ENCODE data around the gene PLAGL1.

Gene PLAGL1

DNA sequence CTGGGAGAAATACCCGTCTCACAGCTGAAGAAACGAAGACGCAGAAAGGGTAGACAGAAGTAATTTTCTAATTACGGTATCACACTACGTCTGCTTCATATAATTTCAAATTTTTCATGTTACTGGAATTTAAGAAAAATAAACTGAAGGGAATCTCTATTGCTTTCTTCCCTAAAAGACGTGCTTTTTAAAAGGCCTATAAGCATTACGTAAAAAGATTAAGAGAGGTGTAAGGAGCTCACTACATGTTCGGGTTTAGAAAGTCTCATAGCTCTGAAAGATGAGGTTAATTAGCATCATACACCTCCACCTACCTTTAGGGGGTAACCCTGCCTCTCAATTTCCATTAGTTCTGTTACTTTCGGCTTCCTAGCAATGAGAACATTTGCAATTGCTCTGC is 787 bp upstream of the PLAGL1 start:
- DNase-seq: no peak

DNA sequence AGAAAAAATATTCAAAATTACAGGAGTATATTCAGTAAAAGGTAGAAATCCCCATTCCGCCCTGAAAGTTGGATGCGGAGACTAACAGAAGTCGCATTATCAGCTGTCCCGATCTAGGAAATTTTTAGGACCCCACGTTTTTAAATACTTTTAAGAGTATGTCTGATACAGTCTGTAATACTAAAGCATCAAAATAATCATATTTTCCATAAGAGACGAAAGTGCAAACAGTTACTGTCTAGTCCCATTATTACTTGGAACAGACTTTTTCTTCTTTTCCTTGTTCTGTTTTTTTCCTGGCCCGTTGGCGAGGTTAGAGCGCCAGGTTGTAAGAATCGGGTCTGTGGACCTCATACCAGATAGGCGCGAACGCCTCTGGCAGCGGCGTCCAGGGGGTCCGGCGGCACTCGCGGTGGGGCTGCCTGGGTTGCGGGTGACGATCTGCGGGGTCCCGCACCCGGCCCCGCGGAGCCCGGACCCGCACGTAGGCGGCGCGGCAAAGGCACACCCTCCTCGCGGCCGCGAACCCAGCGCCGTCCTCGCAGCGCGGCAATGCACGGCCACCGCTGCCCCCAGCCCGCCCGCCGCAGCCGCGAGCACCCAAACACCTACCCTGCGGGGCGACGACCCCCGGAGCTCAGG is 460 bp downstream of the PLAGL1 start:
- peak; percentile 24 to 28 for DNase-seq

- DNase-seq: no peak
Measured at GRCh38 chr6:144006736-144007477, 1.2 kb downstream of the PLAGL1 start.

DNA sequence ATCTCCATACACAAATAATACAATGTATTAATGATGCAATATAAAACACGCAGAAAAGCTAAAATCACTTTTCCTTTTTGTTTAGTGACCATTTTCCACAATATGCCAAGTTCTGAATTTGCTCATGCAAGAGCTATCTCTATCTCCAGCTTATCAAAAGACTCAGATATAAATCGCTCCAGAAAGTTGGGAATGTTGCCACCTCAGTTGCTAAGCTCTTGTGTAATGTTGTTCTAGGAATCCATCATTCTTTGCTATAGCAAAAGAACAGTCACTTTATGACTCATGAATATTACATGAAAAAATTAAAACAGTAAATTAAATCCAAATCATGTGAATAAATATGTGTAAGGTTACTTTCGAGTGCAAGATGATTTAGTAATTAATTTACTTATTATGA is 8.7 kb downstream of the PLAGL1 start:
- DNase-seq: no peak

- DNase-seq: no peak
Measured at GRCh38 chr6:143998686-143999085, 9.4 kb downstream of the PLAGL1 start.

DNA sequence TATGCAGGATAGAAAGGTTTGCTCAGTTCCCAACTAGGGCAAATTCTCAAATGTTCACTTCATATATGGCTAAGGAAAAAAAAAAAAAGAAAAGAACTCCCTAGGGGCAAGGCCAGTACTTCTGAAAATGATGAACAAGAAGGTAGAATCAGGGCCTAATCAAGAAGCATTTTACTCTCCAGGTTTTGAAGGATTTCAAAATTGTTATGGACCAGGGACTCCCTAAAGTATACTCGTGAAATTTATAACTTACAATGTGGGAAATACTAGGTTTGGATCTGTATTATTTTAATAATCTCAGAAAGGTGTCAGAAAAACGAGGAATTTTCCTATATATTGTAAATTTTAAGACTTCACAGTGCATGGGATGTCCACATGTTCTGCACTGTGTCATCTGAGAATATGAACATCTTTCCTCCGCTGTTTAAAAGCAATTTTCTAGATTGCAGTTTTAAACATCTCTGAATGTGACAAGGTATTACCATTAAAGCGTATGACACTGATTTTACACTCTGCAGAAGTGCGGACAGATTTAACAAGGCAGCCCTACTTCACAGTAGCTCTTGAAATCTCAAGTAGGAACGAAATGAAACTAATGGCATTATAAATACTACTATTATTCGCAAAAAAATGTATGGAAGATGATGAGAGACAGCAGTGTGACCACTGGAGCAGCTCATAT is 14.0 kb downstream of the PLAGL1 start:
- DNase-seq: no peak

DNA sequence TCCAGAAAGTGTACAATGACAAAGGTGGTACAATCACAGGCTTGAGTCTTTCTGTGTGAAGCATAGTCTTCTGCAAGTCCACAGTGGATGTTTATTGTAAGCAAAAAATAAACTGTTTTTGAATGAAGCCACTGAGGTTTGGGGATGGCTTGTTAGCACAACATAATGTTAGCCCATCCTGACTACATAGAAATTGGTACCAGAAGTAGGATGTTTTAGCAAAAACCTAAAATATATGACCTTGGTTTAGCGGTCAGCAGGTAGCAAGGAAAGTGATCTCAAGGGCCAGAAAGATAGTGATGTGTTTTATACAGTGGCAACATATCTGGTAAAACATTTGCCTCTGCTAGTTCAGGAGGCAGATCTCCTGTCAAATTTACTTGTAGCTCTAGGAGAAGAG is 15.8 kb downstream of the PLAGL1 start:
- no peak for DNase-seq

GRCh38 chr6:143986463-143987065 is 21.5 kb downstream of the PLAGL1 start:
- DNase-seq: no peak

DNA sequence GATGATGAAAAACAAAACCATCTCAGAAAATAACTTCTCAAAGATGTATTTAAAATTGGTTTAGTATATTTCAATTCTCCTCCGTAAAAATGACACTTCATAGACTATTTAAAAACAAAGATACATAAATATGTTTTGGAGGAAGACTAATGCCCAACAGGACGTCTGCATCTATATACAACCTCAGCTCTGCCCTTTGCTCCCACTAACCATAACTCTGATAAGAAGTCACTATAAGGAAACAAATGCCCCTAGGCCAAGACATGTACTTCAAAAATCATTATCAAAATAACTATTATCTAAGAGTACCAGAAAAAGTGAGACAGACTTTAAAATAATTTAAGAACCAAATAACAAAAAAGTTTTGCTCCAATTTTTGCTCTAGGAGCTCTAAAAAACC is 23.4 kb downstream of the PLAGL1 start:
- no peak for DNase-seq

GRCh38 chr6:143982968-143983367 is 25.1 kb downstream of the PLAGL1 start:
- DNase-seq: no peak

- no peak for DNase-seq
Measured at GRCh38 chr6:143980921-143981320, 27.1 kb downstream of the PLAGL1 start.

DNA sequence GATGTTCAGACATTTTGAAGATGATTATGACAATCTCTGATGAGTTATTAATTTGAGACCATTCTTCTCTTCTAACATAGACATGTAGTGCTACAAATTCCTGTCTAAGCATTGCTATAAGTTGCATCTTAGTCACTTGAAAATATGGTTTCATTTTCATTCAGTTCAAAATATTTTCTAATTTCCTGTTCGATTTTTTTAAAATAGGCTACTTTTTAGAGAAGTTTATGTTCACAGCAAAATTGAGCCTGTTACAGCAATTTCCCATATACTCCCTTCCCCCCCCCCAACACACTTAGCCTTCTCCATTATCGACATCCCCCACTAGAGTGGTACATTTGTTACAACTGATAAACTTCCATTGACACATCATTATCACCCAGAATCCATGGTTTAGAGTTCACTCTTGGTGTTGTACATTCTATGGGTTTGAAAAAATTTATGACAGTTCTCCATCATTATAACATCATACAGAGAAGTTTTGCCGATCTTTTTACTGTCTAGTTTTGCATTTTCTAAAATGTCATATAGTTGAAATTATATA is 31.2 kb downstream of the PLAGL1 start:
- DNase-seq: no peak

DNA sequence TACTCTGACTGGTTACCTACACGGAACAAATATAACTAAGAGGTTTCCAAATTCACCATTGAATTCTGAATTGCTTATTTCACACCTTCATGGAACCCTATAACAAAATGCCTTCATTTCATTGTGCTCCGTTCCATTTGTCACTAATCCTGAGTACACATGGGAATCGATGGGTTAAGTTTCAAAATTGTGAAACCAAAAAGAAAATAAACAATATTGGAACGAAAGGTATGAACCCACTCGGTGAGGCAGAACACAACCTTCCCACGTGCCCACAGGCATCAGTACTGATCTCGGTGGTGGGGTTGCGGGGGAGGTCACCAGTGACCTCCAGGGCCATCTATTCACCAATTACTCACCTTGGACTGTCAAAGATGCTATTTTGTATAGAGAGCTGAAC is 34.0 kb downstream of the PLAGL1 start:
- no peak for DNase-seq

DNA sequence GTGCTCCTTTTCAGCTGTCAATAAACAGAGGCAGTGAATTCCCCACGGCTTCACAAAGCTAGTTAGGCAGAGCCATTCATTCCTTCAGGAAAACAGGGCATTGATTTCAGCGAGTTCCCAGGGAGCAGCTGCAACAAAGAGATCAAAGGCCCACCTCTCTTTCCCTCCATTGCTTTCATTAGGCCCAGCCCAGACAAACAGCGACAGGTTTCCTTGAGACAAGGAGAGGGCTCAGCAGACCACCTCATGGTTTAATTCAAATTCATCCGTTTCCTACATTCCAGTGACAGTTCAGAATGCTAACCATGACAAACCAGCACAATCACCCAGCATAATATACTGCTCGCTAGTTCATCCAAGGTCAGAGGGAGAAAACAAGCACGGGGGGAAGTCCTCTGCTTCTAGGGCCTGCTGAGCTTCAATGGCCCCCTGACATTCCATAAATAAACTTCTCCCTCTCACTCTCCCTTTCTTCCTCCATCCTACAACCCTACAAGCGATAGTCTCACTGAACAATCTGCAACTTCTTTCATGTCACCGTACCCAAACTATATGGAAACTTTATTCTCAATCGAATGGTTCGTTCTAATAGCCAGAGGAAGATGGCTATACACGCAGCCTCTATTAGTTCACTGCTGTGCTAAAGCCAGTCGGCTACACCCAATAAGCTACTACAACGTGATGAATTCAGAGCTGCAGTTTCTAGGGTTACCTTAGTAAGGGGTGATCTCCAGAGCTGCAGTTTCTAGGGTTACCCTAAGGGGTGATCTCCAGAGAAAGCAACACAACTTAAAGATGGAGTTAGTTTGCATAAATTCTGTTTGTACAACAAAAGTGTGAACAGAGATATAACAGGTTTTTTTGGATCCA is 34.7 kb downstream of the PLAGL1 start:
- no peak for DNase-seq

GRCh38 chr6:143971482-143972205 is 36.4 kb downstream of the PLAGL1 start:
- DNase-seq: no peak

GRCh38 chr6:143970456-143971218 is 37.4 kb downstream of the PLAGL1 start:
- no peak for DNase-seq

- DNase-seq: no peak
Measured at GRCh38 chr6:143969077-143969476, 39.0 kb downstream of the PLAGL1 start.

DNA sequence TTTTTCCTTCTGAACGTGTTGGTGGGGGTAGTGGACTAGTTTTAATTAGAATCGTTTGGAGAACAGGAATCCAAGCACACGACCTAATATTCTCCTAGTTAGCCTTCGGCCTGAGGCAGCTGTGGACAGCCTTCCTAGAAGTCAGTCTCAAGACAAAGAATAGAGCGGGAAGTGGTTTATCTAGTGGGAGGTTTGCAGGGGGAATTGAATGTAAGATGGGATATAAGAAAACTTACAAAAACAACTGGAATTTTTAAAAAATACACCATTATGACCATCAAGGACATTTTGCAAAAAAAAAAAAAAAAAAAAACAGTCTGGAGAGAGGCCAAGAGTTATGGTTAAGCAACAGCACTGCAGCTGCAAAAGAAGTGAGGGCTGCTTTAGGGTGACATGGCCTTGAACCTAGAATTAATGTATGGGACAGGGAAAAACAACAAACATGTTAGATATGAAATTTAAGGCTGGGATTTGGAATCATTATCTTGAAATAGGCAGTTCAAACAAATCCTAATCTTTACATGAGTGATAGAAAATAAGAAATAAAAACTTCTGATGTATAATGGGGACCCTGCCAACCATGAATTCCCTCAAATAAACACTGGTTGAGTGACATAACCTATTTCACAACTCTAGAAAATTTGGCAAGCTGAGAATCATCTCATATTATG is 40.2 kb downstream of the PLAGL1 start:
- DNase-seq: no peak

DNA sequence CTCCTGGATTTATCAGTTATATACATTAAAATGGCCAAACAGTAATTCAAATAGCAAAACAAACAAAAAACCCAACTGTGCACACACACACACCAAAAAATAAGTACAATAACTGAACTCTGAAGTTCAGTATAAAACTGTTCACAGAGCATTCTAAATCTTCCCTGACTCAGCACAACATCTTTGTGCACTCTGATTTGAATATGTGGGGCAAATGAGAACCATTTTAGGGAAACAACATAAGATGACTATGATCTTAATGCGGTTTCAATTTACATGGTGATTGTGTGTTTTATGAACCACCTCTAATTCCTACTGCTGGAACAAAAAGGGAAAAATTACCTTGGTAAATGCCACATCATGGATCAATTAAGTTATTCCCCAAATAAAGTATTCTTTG is 41.7 kb downstream of the PLAGL1 start:
- DNase-seq: no peak

- DNase-seq: no peak
Measured at GRCh38 chr6:143965503-143966171, 42.4 kb downstream of the PLAGL1 start.
